HG03175 (cell line): ENCODE data around the gene GATAD1.
A peak's percentile ranks its signal among the peaks of the same experiment; 100 is the strongest.
"Not testable (repeated sequence)": the region's sequence is repeated elsewhere in the genome, so short reads cannot be mapped to it uniquely, and the experiment has no call there.

Source experiments
- ATAC-seq: cut with Tn5 transposase; IDR thresholded peaks from one replicate; pipeline ENCODE4 v1.9.1; 2021; ENCODE audit warnings: mild to moderate bottlenecking, moderate library complexity; ENCODE audit not compliant: unreplicated experiment

The GATAD1 gene

DNA sequence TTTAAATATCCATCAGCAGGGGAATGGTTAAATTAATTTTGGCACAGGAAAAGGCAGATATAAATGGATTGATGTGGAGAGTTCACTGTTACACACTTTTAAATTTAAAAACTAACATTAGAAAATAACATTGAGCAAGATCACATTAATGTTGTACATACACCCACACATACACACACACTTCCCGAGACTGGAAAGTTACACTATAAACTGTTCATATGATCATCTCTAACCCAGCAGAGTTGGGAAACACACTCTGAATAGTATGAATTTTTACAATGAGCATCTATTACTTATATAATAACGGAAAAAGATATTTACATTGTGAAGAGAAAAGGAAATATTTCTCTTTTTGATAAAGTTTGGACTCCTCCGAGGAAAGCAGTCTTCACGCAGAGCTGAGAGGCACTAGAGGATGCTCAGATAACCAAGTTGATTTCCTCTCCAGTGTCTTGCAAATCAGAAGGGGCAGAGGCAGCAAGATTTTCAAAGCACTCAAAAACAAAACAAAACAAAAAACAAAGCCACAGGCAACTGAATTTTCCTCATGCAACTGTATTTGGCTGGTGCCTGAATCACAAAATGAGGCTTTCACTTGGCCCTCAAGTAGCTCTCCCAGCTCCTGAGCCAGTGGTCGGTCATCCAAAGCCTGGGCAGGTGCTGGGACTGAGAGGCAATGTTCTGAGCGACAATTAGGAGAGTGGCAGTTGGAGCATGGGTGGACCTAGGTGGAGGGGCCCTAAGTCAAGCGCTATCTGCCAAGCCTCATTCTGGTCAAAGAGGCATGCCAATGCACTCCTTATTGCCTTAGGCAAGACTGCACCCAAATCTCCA, 10.5 kb upstream of the GATAD1 start:
- no peak for ATAC-seq

- no peak for ATAC-seq
Observed at GRCh38 chr7:92437956-92438491, 9.3 kb upstream of the GATAD1 start.

GRCh38 chr7:92442720-92443119, 4.6 kb upstream of the GATAD1 start:
- ATAC-seq = not testable (repeated sequence)

GRCh38 chr7:92446869-92447344, 375 bp upstream of the GATAD1 start:
- no peak for ATAC-seq

DNA sequence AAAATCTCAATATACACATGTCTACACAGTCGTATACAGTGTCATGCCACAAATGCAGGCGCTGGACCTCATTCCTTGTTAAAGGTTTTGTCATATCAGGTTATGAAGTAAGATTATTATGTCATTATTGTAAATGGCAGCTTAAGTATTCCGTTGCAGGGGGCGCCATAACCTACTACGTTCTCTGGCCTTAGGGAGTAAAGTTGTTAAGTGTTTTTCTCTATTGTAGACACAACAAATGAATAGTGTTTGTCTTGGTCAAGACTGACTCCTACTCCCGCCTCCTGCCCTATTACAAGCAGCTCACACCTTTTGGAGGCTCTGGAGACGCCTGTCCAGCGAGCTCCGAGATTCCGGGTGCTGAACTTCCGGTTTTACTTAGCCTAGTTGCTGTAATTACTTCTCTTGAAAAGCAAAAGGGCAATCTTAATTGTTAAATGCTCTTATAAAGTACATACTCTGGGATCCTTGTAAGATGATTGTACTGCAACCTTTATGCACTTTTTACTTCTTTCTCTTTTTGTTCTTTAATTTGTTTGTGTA, 994 bp downstream of the GATAD1 start:
- peak; percentile 40 for ATAC-seq

DNA sequence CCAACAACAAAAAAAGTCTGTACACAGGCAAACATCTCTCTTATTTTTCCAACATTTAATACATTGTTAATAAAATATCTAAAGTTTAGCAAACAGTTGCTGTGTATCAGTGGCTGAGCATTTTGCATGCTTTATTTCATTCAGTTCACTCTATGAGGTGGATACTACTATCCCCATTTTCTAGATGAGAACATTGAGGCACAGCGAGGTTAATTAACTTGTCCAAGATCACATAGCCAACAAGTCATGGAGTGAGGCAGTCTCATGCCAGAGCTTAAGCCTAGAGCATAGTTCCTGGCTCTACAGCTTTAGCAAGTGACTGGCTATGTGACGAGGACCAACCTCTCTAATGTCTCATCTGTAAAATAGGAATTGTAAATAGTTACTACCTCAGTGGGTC, 4.4 kb downstream of the GATAD1 start:
- no peak for ATAC-seq

DNA sequence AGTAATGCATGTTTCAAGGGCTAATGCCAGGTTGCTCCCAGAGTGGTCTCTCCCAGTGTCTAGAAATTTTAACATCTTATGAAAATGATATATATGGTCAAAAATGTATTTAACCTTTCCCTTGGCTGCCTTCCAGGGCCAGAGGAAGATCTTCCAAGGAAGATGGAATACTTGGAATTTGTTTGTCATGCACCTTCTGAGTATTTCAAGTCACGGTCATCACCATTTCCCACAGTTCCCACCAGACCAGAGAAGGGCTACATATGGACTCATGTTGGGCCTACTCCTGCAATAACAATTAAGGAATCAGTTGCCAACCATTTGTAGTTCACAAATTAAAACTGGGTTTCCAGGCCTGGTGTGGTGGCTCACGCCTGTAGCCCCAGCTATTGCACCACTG, 9.0 kb downstream of the GATAD1 start:
- ATAC-seq = no peak

DNA sequence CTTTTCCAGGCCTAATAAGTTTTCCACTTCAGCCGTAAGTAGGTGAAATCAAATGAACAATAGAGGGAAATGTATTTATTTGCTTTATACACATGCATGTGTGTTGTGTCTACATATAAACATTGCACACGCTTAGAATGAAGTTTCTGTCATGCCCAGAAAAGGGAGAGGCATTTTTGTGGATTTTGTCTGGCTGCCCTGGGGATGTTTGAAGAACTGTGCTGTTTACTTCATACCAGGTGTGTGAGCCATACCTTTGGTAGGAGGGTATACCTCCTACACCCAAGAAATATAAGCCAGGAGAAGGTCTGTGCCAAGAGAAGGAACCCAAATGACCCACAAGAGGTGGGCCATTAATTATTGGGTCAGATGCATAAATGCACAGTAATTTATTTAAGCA, 12.8 kb downstream of the GATAD1 start:
- no peak for ATAC-seq

DNA sequence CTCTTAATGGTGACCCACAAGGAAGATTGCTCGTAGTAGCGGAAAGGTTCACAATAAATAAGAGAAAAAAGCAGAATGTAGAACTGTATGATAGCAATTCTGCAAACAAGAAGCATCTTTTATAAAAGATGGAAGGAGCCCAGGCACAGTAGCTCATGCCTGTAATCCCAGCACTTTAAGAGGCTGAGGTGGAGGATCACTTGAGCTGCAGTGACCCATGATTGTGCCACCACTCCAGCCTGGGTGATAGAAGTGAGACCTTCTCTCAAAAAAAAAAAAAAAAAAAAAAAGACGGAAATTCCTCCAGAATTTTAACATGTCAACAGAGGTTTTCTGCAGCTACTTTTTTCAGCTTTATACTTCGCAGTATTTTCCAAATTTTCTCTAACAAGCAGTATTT, 13.2 kb downstream of the GATAD1 start:
- ATAC-seq = no peak

GRCh38 chr7:92461027-92462003, 14.0 kb downstream of the GATAD1 start:
- ATAC-seq = peak; percentile 72

DNA sequence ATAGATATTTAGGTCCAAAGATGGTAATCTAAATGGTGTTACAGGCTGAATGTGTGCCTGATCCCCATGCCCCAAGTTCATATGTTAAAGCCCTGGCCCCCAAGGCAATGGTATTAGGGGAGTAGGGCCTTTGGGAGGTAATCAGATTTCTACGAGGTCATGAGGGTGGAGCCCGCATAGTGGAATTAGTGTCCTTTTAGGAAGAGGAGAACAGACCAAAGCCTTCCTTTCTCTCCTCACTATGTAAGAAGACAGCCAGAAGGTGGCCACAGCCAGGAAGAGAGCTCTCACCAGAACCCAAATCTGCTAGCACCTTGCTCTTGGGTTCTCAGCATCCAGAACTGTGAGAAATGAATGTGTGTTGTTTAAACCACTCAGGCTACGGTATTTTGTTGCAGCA, 15.3 kb downstream of the GATAD1 start:
- ATAC-seq = no peak

- no peak for ATAC-seq
Observed at GRCh38 chr7:92464515-92464914, 17.2 kb downstream of the GATAD1 start.

DNA sequence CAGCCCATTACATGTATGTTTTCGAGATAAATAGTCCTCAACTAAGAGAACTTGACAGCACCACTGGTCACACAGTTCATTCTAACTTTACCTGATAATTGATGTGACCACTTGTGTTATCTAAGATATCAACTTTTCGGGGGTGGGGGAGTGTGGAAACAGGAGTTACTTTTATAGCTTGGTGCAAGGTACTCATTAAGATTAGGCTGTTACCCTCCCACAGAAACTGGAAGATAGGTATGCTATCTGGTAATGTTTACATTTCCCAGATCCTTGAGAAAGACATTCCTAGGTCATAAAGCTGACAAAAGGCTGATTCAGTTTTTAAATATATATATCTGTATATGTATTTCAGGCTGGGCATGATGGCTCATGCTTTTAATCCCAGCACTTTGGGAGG, 19.4 kb downstream of the GATAD1 start:
- ATAC-seq = no peak

DNA sequence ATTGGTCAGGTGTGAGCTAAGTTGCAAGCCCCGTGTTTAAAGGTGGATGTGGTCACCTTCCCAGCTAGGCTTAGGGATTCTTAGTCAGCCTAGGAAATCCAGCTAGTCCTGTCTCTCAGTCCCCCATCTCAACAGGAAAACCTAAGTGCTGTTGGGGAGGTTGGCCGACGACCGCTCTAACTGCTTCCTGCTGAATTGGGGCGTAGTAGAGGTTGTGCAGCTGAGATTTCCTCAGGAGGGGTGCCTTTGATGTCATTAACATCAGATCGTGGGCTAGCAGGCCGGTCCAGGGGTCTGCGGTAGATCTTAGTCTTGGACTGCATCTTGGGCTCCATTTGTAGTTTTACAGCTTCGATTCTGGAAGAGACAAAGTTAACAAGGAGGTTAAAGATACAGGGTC, 21.3 kb downstream of the GATAD1 start:
- ATAC-seq = not testable (repeated sequence)

DNA sequence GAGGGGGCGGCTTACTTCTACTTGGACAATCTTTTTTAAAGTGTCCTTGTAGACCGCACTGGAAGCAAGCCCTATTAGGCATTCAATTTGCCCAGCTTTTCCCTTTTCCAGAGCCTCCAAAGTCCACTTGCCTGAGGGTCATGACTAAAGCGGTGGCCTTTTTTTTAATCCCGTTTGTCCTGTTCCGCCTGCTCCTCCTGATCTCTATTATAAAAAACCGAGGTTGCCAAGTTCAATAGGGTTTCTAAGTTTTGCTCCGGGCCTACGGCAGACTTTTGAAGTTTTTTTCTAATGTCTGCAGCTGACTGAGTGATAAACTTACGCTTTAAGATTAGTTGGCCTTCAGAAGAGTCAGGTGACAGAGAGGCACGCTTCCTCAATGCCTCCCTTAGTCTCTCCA, 26.7 kb downstream of the GATAD1 start:
- not testable (repeated sequence) for ATAC-seq

- ATAC-seq = not testable (repeated sequence)
Observed at GRCh38 chr7:92475261-92475770, 28.0 kb downstream of the GATAD1 start.

GRCh38 chr7:92475851-92476590, 28.7 kb downstream of the GATAD1 start:
- not testable (repeated sequence) for ATAC-seq

DNA sequence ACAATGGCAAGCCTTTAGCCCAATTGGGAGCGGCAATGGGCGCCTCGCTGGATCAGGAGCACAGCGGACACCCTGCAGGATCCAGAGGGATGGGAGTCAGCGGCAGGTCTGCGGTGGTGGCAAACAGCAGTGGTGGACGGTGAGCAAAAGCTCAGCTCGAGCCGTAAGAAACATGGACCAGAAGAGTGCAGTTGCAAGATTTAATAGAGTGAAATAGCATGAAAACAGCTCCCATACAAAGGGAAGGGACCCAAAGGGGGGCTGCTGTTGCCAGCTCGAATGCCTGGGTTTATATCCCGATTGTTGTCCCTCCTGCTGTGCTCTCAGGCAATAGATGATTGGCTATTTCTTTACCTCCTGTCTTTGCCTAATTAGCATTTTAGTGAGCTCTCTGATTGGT, 30.4 kb downstream of the GATAD1 start, which contains the start of gene ERVW-1:
Gene ERVW-1 (minus strand): TSS at position 266 of the 400 bp plus-strand sequence. CDS start 7,565 bp downstream, outside the sequence.
- ATAC-seq = not testable (repeated sequence)

DNA sequence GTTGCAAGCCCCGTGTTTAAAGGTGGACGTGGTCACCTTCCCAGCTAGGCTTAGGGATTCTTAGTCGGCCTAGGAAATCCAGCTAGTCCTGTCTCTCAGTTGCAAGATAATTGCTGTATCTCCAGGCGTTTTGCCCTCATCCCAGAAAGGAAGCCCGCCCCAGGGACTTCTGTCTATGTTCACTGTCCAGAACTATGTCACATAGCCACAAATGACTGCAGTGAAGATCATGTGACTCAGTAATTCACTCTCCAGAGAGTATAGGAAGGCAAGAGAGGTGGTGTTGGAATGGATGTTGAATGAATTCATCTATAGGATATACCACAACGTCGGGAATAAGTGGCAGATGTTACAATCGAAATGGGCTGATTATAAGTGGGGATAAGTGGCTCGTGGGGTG, 30.8 kb downstream of the GATAD1 start:
- no peak for ATAC-seq

- no peak for ATAC-seq
Observed at GRCh38 chr7:92478711-92479110, 31.4 kb downstream of the GATAD1 start.
